ENCODE results near the gene TBC1D14.

DNA sequence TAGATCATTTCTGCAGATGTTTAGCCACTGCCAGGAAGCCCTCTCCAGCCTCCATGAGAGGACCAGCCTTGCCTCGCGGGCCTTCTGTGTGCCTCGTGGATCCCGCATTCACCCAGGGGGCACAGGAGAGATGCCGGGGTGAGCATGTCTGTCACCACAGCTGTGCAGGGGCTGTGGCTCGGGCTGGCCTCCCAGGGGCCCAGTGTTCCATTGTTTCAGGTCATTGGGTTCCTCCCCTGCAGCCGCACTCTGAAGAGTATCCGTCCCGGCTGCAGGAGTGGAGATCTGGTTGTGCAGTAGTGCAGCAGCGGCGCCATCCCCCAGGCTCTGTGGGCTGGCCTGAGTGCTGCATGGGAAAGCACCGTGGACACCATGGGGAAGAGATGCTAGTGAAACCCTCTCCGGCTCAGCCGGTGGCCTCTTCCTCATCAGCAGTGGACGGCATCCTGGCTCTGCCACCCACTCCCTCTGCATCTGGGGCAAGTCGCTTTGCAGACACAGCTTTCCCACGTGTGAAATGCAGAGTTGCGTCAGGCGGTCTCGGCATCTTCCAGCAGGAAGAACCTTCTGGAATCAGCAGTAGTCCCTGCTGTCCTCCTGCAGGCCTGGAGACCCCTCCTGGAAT lies 29.1 kb downstream of the TBC1D14 start:
- TF ChIP-seq, protein P1, sequence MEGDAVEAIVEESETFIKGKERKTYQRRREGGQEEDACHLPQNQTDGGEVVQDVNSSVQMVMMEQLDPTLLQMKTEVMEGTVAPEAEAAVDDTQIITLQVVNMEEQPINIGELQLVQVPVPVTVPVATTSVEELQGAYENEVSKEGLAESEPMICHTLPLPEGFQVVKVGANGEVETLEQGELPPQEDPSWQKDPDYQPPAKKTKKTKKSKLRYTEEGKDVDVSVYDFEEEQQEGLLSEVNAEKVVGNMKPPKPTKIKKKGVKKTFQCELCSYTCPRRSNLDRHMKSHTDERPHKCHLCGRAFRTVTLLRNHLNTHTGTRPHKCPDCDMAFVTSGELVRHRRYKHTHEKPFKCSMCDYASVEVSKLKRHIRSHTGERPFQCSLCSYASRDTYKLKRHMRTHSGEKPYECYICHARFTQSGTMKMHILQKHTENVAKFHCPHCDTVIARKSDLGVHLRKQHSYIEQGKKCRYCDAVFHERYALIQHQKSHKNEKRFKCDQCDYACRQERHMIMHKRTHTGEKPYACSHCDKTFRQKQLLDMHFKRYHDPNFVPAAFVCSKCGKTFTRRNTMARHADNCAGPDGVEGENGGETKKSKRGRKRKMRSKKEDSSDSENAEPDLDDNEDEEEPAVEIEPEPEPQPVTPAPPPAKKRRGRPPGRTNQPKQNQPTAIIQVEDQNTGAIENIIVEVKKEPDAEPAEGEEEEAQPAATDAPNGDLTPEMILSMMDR (IDR thresholded peaks at IDR 0.05; ENCODE audit: poor library complexity), result no peak
- TF ChIP-seq EZH2 (IDR thresholded peaks at IDR 0.05; ENCODE audit: borderline replicate concordance), result no peak
